Measurements from ENCODE around the gene RABL6.

- TF ChIP-seq, protein P1, sequence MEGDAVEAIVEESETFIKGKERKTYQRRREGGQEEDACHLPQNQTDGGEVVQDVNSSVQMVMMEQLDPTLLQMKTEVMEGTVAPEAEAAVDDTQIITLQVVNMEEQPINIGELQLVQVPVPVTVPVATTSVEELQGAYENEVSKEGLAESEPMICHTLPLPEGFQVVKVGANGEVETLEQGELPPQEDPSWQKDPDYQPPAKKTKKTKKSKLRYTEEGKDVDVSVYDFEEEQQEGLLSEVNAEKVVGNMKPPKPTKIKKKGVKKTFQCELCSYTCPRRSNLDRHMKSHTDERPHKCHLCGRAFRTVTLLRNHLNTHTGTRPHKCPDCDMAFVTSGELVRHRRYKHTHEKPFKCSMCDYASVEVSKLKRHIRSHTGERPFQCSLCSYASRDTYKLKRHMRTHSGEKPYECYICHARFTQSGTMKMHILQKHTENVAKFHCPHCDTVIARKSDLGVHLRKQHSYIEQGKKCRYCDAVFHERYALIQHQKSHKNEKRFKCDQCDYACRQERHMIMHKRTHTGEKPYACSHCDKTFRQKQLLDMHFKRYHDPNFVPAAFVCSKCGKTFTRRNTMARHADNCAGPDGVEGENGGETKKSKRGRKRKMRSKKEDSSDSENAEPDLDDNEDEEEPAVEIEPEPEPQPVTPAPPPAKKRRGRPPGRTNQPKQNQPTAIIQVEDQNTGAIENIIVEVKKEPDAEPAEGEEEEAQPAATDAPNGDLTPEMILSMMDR (IDR thresholded peaks at IDR 0.05): no peak
- no peak for TF ChIP-seq POLR2AphosphoS5 (IDR thresholded peaks at IDR 0.05)
Observed at GRCh38 chr9:136888454-136888853, 80.7 kb downstream of the RABL6 start.

All from suprapubic skin (tissue), 3 donors.